H1 (cell line): ENCODE measurements around the gene GDPGP1. TPM values are rescaled to one million over a fixed set of nuclear protein-coding genes. Genes with fewer than 3 reads are reported as not detected.

Source experiments
- CTCF ChIA-PET: fragments of 300-600 bp; sonication (Branson Sonifier 250); formaldehyde crosslinking; loops from one replicate; lab custom pipeline; 2021; ENCODE audit not compliant: partially characterized antibody; lab: Charles Lee
- POLR2A ChIA-PET: fragments of 300-600 bp; sonication (Branson Sonifier 250); formaldehyde crosslinking; loops from one replicate; lab custom pipeline; 2021; ENCODE audit warnings: inconsistent platforms; ENCODE audit not compliant: partially characterized antibody; lab: Charles Lee
- DNase-seq, 2 experiments: peaks; one replicate each; pipeline versions ENCODE4 v3.0.0 to v3.0.0-alpha.2; 2010 to 2022; ENCODE audit warnings: low spot score in 2 of 2, low read depth in 1 of 2, mixed read lengths in 1 of 2
- FAIRE-seq: peaks from 2 replicates; lab custom pipeline; 2011; peaks lifted over from hg19 to GRCh38; lab: Jason Lieb, UNC
- H2AFZ ChIP-seq: 2 replicates; pipeline ENCODE4 v1.8.1; 2012; ENCODE audit warnings: low read length, inconsistent platforms
- H2AK5ac ChIP-seq: 2 replicates; pipeline ENCODE4 v1.6.1; 2013; ENCODE audit warnings: low read depth, low read length
- H2BK120ac ChIP-seq: replicated peaks from 2 replicates; pipeline ENCODE3; 2013; ENCODE audit warnings: low read depth, low read length, inconsistent platforms
- H2BK12ac ChIP-seq: 2 replicates; pipeline ENCODE4 v1.6.1; 2013; ENCODE audit warnings: low read depth, low read length
- H2BK15ac ChIP-seq: 2 replicates; pipeline ENCODE4 v1.6.1; 2013; ENCODE audit warnings: low read length
- H2BK20ac ChIP-seq: 2 replicates; pipeline ENCODE4 v1.6.1; 2013; ENCODE audit warnings: low read length
- H2BK5ac ChIP-seq: 2 replicates; pipeline ENCODE4 v1.6.1; 2013; ENCODE audit warnings: low read depth, low read length
- H3K14ac ChIP-seq: 2 replicates; pipeline ENCODE4 v1.6.1; 2013; ENCODE audit warnings: inconsistent platforms; ENCODE audit not compliant: insufficient read length
- H3K18ac ChIP-seq: 2 replicates; pipeline ENCODE4 v1.6.1; 2013; ENCODE audit warnings: low read length; ENCODE audit errors: extremely low read depth
- H3K23ac ChIP-seq: 2 replicates; pipeline ENCODE4 v1.6.1; 2013; ENCODE audit warnings: inconsistent platforms; ENCODE audit not compliant: insufficient read length
- H3K23me2 ChIP-seq: 2 replicates; pipeline ENCODE4 v1.6.1; 2013; ENCODE audit warnings: low read depth, low read length
- H3K27ac ChIP-seq: 2 replicates; pipeline ENCODE4 v1.6.1; 2011; ENCODE audit warnings: low read depth, low read length, inconsistent platforms
- H3K27me3 ChIP-seq, 4 experiments: replicated peaks in 1 of 4; 1 replicate in 1 of 4; 2 replicates in 3 of 4; pipeline versions ENCODE4 v1.6.1 to v1.8.1; 2011 to 2013; ENCODE audit warnings: low read length in 3 of 4, mild to moderate bottlenecking in 3 of 4, inconsistent platforms in 2 of 4, mixed read lengths in 2 of 4, moderate library complexity in 1 of 4; ENCODE audit not compliant: control insufficient read depth in 3 of 4, insufficient read depth in 3 of 4; ENCODE audit errors: extremely low read depth in 1 of 4
- H3K36me3 ChIP-seq, 4 experiments: 2 replicates each; pipeline versions ENCODE4 v1.6.1 to v1.8.1; 2011 to 2013; ENCODE audit warnings: mild to moderate bottlenecking in 4 of 4, low read length in 3 of 4, moderate library complexity in 2 of 4, control low read depth in 1 of 4, inconsistent platforms in 1 of 4; ENCODE audit not compliant: insufficient read depth in 4 of 4, control insufficient read depth in 2 of 4
- H3K4ac ChIP-seq: replicated peaks from 2 replicates; pipeline ENCODE3; 2013; ENCODE audit warnings: low read length, low read depth, mixed read lengths, inconsistent platforms; ENCODE audit not compliant: insufficient read length
- H3K4me1 ChIP-seq, 4 experiments: replicated peaks in 1 of 4; 1 replicate in 1 of 4; 2 replicates in 3 of 4; pipeline versions ENCODE4 v1.6.1 to v1.8.1; 2011 to 2013; ENCODE audit warnings: low read length in 3 of 4, inconsistent platforms in 2 of 4, mixed read lengths in 1 of 4; ENCODE audit not compliant: insufficient read depth in 4 of 4, control insufficient read depth in 3 of 4
- H3K4me2 ChIP-seq, 2 experiments: 2 replicates each; pipeline versions ENCODE4 v1.6.1 to v1.8.1; 2011 to 2013; ENCODE audit warnings: low read depth in 2 of 2, low read length in 2 of 2, control low read depth in 1 of 2, inconsistent platforms in 1 of 2, mild to moderate bottlenecking in 1 of 2; ENCODE audit not compliant: insufficient read depth in 1 of 2
- H3K4me3 ChIP-seq, 4 experiments: fragments of 200-600, 300-600 bp in 1 of 4; sonication (generic), shearing (Covaris generic), sonication (Bioruptor Twin) in 1 of 4; 2 replicates each; pipeline versions ENCODE4 v1.5.1 to v1.8.1; 2011 to 2016; ENCODE audit warnings: low read length in 4 of 4, low read depth in 3 of 4, control low read depth in 2 of 4, inconsistent platforms in 2 of 4, mild to moderate bottlenecking in 2 of 4, mixed read lengths in 1 of 4, moderate library complexity in 1 of 4; ENCODE audit not compliant: insufficient read depth in 2 of 4; ENCODE audit errors: extremely low read depth in 1 of 4
- H3K56ac ChIP-seq: replicated peaks from 2 replicates; pipeline ENCODE3; 2013; ENCODE audit warnings: low read depth, mild to moderate bottlenecking, mixed read lengths, low read length, inconsistent platforms; ENCODE audit not compliant: insufficient read length
- H3K79me1 ChIP-seq: 2 replicates; pipeline ENCODE4 v1.6.1; 2013; ENCODE audit warnings: low read depth, low read length, control low read depth
- H3K79me2 ChIP-seq, 2 experiments: 2 replicates each; pipeline versions ENCODE4 v1.6.1 to v1.8.1; 2012 to 2013; ENCODE audit warnings: low read length in 2 of 2, mild to moderate bottlenecking in 2 of 2, inconsistent platforms in 1 of 2; ENCODE audit not compliant: insufficient read depth in 2 of 2, control insufficient read depth in 1 of 2
- H3K9ac ChIP-seq, 4 experiments: replicated peaks in 1 of 4; 1 replicate in 1 of 4; 2 replicates in 3 of 4; pipeline versions ENCODE4 v1.6.1 to v1.8.1; 2011 to 2013; ENCODE audit warnings: low read depth in 3 of 4, low read length in 3 of 4, control low read depth in 2 of 4, mild to moderate bottlenecking in 2 of 4, moderate library complexity in 2 of 4, inconsistent platforms in 1 of 4; ENCODE audit errors: extremely low read depth in 1 of 4
- H3K9me3 ChIP-seq, 2 experiments: 2 replicates each; pipeline versions ENCODE4 v1.6.1 to v1.8.1; 2012 to 2013; ENCODE audit warnings: mild to moderate bottlenecking in 2 of 2, moderate library complexity in 2 of 2, control low read depth in 1 of 2, inconsistent platforms in 1 of 2, low read depth in 1 of 2, low read length in 1 of 2, mixed read lengths in 1 of 2; ENCODE audit not compliant: insufficient read depth in 2 of 2
- H4K20me1 ChIP-seq, 2 experiments: replicated peaks in 1 of 2; 2 replicates each; pipeline versions ENCODE3 to v1.8.1; 2011 to 2013; ENCODE audit warnings: inconsistent platforms in 2 of 2, low read length in 2 of 2, mild to moderate bottlenecking in 1 of 2; ENCODE audit not compliant: insufficient read depth in 2 of 2, control insufficient read depth in 1 of 2
- H4K5ac ChIP-seq: 2 replicates; pipeline ENCODE4 v1.6.1; 2013; ENCODE audit warnings: low read length, low read depth, mixed read lengths, inconsistent platforms; ENCODE audit not compliant: insufficient read length
- H4K8ac ChIP-seq: 2 replicates; pipeline ENCODE4 v1.8.0; 2013; ENCODE audit warnings: mild to moderate bottlenecking, moderate library complexity, low read length, inconsistent platforms; ENCODE audit not compliant: insufficient read depth; ENCODE audit errors: extremely low read depth
- H4K91ac ChIP-seq: replicated peaks from 2 replicates; pipeline ENCODE3; 2013; ENCODE audit warnings: low read length, mixed read lengths, inconsistent platforms; ENCODE audit not compliant: insufficient read length
- ASH2L ChIP-seq: fragments of 200-600, 300-600 bp; sonication (generic); IDR thresholded peaks from one replicate; pipeline ENCODE4 v1.7.1; 2017; ENCODE audit warnings: low read length
- BACH1 ChIP-seq: IDR thresholded peaks from 2 replicates; pipeline ENCODE4 v1.6.1; 2012; ENCODE audit warnings: low read length, improper control_type of control experiment
- BCL11A ChIP-seq, 2 experiments: IDR thresholded peaks; one replicate each; pipeline ENCODE4 v1.6.1; 2011; ENCODE audit warnings: low read depth in 2 of 2, low read length in 2 of 2, mild to moderate bottlenecking in 2 of 2
- CTCF ChIP-seq, 3 experiments: IDR thresholded peaks; 1 replicate in 2 of 3; 2 replicates in 1 of 3; pipeline versions ENCODE4 v1.5.1 to v1.6.1; 2011; ENCODE audit warnings: low read length in 3 of 3, mild to moderate bottlenecking in 3 of 3, inconsistent platforms in 2 of 3, low read depth in 1 of 3, moderate library complexity in 1 of 3; ENCODE audit not compliant: insufficient read depth in 1 of 3; ENCODE audit errors: control extremely low read depth in 1 of 3
- HDAC2 ChIP-seq, 2 experiments: fragments of 300-600 bp in 1 of 2; sonication (generic) in 1 of 2; IDR thresholded peaks; 2 replicates each; pipeline ENCODE4 v1.6.1; 2011 to 2012; ENCODE audit warnings: low read depth in 2 of 2, low read length in 2 of 2, mild to moderate bottlenecking in 2 of 2, moderate library complexity in 2 of 2, borderline replicate concordance in 1 of 2, inconsistent platforms in 1 of 2
- MAX ChIP-seq: IDR thresholded peaks from 2 replicates; pipeline ENCODE4 v1.6.1; 2012; ENCODE audit warnings: inconsistent platforms
- PHF8 ChIP-seq: fragments of 200-600 bp; sonication (generic); conservative IDR thresholded peaks from 2 replicates; pipeline ENCODE4 v1.7.1; 2012; ENCODE audit warnings: low read depth, mild to moderate bottlenecking, inconsistent platforms, low read length, moderate library complexity
- POLR2AphosphoS5 ChIP-seq: IDR thresholded peaks from 2 replicates; pipeline ENCODE4 v1.6.1; 2011; ENCODE audit warnings: low read depth, low read length
- RBBP5 ChIP-seq: IDR thresholded peaks from 2 replicates; pipeline ENCODE4 v1.7.1; 2012; ENCODE audit warnings: low read depth, mild to moderate bottlenecking, inconsistent platforms, low read length, moderate library complexity, borderline replicate concordance
- SAP30 ChIP-seq: fragments of 300-600 bp; sonication (generic); IDR thresholded peaks from 2 replicates; pipeline ENCODE4 v1.7.1; 2012; ENCODE audit warnings: low read length, moderate library complexity, mild to moderate bottlenecking, inconsistent platforms; ENCODE audit not compliant: insufficient read depth, insufficient replicate concordance
- YY1 ChIP-seq: IDR thresholded peaks from 2 replicates; pipeline ENCODE4 v1.6.1; 2011; ENCODE audit warnings: low read depth, mild to moderate bottlenecking, low read length
- WGBS, 2 experiments: shearing (Covaris generic) in 1 of 2; methylation state at CpG; one replicate each; pipeline versions ENCODE4 v1.1.6 to v1.1.7; 2013 to 2015; ENCODE audit warnings: low lambda C conversion rate in 2 of 2, mixed read lengths in 2 of 2, inconsistent platforms in 1 of 2, low coverage in 1 of 2, missing lambda C conversion rate in 1 of 2; ENCODE audit not compliant: insufficient replicate concordance in 2 of 2, insufficient coverage in 1 of 2, insufficient read length in 1 of 2; ENCODE audit errors: extremely low coverage in 1 of 2, missing lambda C conversion rate in 1 of 2; 5-methylcytosine and 5-hydroxymethylcytosine counted together
- polyA plus RNA-seq, 7 experiments: library from polyadenylated mRNA; depleted of rRNA in 3 of 7; stranded (reverse) in 5 of 7; unstranded in 2 of 7; fragments of >200 nt in 5 of 7; fragments of 200-250 nt in 2 of 7; gene quantifications; 1 replicate in 5 of 7; 2 replicates in 1 of 7; 4 replicates in 1 of 7; pipeline versions ENCODE4 v1.2.1 to v1.2.3, GENCODE V29; 2011 to 2013; ENCODE audit warnings: missing spikeins in 2 of 7, mixed read lengths in 2 of 7
- total RNA-seq: library from RNA; stranded (reverse); fragmentation: NEBNext Ultra II Directional; extraction: Animal tissue kit (Norgen Biotek cat#: 25700); gene quantifications from 2 replicates; pipeline ENCODE4 v1.2.1, GENCODE V29; 2021

Gene GDPGP1
- total and polyA plus RNA-seq, 2 of the 8 experiments (the other 6 are each of a cell fraction or from before 2014, with no cell fraction given) = 1.8 to 5.6 TPM

- ChIA-PET POLR2A (interaction anchor here (1.2 kb wide), 1 partner anchor 87 kb away, joined by 3 read pairs; no protein-coding TSS in a partner anchor), CTCF (interaction anchor here (1.3 kb wide), 1 partner anchor 72 kb away, joined by 3 read pairs; no protein-coding TSS in a partner anchor)
- no peak overlapping the region for H3K4me2 ChIP-seq
- H3K9me3 ChIP-seq = no peaks in the 10 kb centered on the region
- H2AK5ac ChIP-seq = no peak overlapping the region
- no peak overlapping the region for H2AFZ ChIP-seq
- H3K56ac ChIP-seq = no peak overlapping the region
- H3K23ac ChIP-seq = no peak overlapping the region
- no peak overlapping the region for H3K4ac ChIP-seq
- no peaks in the 10 kb centered on the region for H3K79me2 ChIP-seq
- FAIRE-seq (no peak), DNase-seq (no peak)
- no peak overlapping the region for H3K4me3 ChIP-seq
- H3K27ac ChIP-seq = no peak overlapping the region
- H4K20me1 ChIP-seq = no peaks in the 10 kb centered on the region
- no peaks in the 10 kb centered on the region for H3K36me3 ChIP-seq
- H2BK20ac ChIP-seq = no peak overlapping the region
- H3K4me1 ChIP-seq = no peaks in the 10 kb centered on the region; a peak in 1 of 7 replicates
- 96% methylated on average over 3 of the region's 3 CpGs; no CpG with 5 or more reads in 1 of the 2 experiments for WGBS, 2 experiments
- no peak overlapping the region for H3K9ac ChIP-seq
- no peak overlapping the region for H3K14ac ChIP-seq
- no peaks in the 10 kb centered on the region for H3K23me2 ChIP-seq
- no peaks in the 10 kb centered on the region for H3K79me1 ChIP-seq
- no peak overlapping the region for H4K8ac ChIP-seq
- H2BK5ac ChIP-seq = no peak overlapping the region
- no peaks in the 10 kb centered on the region for H3K27me3 ChIP-seq
- no peak overlapping the region for H4K5ac ChIP-seq
- H2BK120ac ChIP-seq = no peak overlapping the region
- no peak overlapping the region for H4K91ac ChIP-seq
- no peak overlapping the region for H2BK12ac ChIP-seq
- H2BK15ac ChIP-seq = no peak overlapping the region
- no peak overlapping the region for H3K18ac ChIP-seq
- no peak for TF ChIP-seq BACH1
- no peak for TF ChIP-seq SAP30
- no peak for TF ChIP-seq MAX
- no peak for TF ChIP-seq YY1
- TF ChIP-seq POLR2AphosphoS5 = no peak
- no peak for TF ChIP-seq ASH2L
- TF ChIP-seq HDAC2 (IDR thresholded peaks at IDR 0.05; ENCODE audit: borderline replicate concordance in 1 of 2, low read depth in 2 of 2, low read length in 2 of 2) = no peak
- no peak for TF ChIP-seq CTCF (IDR thresholded peaks at IDR 0.05; ENCODE audit: control extremely low read depth in 1 of 3, insufficient read depth in 1 of 3, low read depth in 1 of 3, low read length in 3 of 3)
- no peak for TF ChIP-seq RBBP5
- TF ChIP-seq PHF8 = no peak
- TF ChIP-seq BCL11A (IDR thresholded peaks at IDR 0.05; ENCODE audit: low read depth in 2 of 2, low read length in 2 of 2) = no peak
Observed at GRCh38 chr15:90239371-90239770, 5.4 kb downstream of the GDPGP1 start.
